Ramos (cell line): ENCODE data around the gene SAA1.

Source experiments
- in situ Hi-C: fragments of 300-500 bp; cut with MboI; formaldehyde crosslinking; loops from one replicate; pipeline ENCODE4 v1.14.3; 2022; ENCODE audit warnings: low sequenced_read_pairs; ENCODE audit not compliant: unreplicated experiment

SAA1 gene

DNA sequence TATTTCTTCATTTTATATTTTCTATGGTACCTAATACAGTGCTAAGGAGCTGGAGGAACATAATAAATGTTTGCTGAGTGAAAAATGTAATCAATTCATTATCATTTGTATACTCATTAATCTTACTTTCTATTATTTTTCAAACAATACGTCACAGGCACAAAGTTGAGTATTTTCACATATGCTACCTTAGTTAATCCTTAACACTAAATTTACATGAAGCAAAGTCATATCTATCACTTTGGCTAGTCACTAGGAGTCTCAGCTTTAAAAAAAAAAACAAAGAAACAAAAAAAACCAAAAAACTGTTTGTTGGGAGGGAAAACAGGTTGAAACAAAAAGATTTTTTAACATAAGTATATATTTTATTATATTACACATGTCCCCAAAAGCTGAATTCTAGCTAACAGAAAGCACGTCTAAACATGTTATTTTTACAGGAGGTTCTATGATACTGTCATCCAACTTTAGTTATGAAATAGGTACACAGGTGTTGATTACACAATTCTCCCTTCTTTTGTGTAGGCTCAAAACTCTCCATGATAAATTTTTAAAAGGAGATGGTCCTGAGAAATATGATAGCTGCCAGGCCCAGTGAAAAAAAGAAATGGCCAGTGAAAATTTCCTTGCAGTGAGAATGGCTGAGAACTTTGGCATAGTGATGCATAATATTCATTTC is 41.5 kb downstream of the SAA1 start:
- in situ Hi-C loops = no loop called here

- in situ Hi-C loops = no loop called here
Measured at GRCh38 chr11:18308242-18308641, 42.2 kb downstream of the SAA1 start.

GRCh38 chr11:18309691-18310090 is 43.6 kb downstream of the SAA1 start:
- in situ Hi-C loops = no loop called here

GRCh38 chr11:18310800-18311340 is 44.8 kb downstream of the SAA1 start:
- in situ Hi-C loops = no loop called here

DNA sequence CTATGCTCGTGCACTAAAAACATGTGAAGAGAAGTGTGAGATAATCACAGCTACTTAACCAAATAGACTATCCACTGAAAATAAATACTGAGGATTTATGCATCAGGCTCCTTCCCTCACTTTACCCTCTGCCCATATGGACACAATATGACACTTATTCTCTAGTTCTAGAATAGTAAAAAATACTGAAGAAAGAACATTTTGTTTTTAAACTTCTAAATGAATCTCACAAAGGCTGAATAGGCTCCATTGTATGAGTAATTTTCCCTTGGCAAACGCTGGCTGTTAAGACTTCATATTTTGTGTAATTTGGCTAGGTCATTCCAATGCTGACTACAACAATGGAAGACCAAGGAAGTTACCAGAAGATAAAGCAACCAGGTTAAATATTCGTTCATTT is 45.9 kb downstream of the SAA1 start:
- in situ Hi-C loops = no loop called here

DNA sequence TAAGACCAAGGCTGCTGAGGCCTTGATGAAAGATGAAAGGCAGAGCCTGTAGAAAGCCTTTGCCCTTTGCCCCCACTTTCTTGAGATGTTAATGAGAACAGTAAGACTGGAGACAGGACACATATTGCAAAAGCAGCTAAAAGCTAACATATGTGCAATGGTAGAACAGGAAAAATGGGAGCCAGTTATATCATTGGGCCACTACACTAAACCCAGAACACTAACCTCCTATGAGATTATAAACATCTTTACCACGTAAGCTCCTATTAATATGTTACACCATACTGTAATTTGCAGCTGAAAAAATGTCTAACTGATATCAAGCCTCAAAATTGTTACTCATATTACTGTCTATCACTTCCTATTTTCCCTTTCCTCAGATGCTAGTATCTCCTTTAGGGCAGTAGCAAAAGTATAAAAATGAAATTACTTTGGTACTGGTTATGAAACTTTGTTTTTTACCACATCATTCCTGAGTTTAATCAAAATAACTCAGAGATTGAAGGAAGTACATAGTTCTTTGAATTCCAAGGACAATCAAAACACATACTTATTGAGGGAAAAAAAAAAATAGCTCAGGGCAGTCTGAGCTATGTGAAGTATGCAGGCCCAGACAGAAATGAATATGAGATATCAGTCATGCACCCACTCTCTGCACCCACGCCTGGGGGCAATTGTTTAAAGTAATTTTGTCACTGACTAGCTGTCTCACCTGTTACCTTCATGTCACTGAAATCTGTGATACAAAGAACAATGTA is 46.8 kb downstream of the SAA1 start:
- in situ Hi-C loops = no loop called here

DNA sequence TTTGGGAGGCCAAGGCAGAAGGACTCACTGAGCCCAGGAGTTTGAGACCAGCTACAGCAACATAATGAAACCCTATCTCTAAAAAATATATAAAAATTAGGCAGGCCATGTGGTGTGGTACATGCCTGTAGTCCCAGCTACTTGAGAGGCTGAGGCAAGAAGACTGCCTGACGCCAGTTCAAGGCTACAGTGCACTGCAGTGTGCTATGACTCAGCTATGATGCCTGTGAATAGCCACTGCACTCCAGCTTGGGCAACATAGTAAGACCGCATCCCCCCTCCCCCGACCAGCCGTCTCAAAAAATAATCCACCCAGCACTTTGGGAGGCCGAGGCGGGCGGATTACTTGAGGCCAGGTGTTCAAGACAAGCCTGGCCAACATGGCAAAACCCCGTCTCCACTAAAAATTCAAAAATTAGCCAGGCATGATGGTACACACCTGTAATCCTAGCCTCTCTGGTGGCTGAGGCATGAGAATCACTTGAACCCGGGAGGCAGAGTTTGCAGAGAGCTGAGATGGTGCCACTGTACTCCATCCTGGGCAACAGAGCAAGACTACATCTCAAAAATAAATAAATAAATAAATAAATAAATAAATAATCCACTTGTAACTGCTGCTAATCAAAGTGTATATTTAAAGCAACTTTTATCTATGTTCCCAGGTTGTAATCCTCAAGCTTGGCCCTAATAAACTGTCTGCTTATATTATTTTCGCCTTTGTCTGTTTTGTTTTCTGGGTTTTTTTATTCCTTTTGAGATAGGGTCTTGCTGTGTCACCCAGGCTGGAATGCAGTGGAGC is 48.1 kb downstream of the SAA1 start:
- in situ Hi-C loops = no loop called here

DNA sequence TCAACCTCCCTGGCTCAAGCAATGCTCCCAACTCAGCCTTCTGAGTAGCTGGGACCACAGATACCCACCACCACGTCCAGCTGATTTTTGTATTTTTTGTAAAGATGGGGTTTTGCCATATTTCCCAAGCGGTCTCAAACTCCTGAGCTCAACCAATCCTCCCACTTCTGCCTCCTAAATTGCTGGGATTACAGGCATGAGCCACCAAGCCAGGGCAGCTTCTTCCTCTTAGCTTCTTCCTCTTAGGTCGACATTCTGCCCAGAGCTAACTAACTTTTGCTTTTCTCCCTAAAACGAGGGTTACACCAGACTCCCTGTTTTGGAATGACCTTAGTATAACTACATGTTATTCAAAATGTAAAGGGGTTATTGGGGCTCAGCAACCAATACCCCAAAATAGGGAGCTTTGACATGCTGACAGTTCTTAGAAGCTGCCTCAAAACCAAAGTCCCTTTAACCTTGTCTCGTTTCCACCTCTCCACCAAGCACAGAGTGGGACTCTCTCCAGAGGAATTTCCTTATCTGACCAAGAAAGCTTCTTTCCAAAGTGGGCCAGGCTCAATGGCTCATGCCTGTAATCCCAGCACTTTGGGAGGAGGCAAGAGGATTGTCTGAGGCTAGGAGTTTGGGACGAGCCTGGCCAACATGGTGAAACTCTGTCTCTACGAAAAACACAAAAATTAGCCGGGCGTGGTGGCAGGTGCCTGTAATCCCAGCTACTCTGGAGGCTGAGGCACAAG is 48.9 kb downstream of the SAA1 start:
- in situ Hi-C loops = no loop called here

DNA sequence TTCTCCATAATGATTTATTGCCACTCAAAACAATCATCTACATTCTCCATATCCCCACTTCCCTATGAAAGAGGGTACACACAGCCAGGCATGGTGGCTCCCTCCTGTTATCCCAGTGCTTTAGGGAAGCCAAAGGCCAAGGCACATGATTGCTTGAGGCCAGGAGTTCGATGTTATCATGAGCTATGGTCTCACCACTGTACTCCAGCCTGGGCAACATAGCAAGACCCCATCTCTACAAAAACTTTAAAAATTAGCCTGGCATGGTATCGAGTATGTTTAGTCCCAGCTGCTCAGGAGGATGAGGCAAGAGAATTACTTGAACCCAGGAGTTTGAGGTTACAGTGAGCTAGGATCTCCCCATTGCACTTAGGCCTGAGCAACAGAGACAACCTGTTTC is 49.8 kb downstream of the SAA1 start:
- in situ Hi-C loops = no loop called here

DNA sequence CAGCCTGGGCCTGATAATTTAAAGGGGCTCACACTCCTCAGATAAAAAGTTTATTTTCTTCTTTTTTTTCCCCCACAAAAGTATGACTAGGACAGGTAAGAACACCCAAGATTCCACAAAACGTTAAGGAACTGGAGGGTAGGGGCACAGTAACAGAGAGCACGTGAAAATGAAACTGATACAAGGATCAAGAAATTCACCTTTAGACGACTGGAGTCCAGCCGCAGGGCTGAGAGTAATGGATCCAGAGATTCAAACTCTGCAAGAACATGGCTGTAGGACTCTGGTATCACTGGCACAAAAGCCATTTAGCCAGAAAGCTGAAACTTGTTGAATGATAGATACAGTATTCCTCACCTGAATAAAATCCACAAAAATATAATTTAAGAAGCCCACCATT is 51.5 kb downstream of the SAA1 start:
- in situ Hi-C loops = no loop called here
